HepG2 (cell line): ENCODE data around the gene DUSP15. TPM values are rescaled to one million over a fixed set of nuclear protein-coding genes. Genes with fewer than 3 reads are reported as not detected.

Experiments
- ATAC-seq: fragments of 200-7000 bp; cut with Tn5 transposase; 3 replicates; pipeline ENCODE4 v1.9.1; 2020; ENCODE audit warnings: mild to moderate bottlenecking, moderate library complexity
- BruUV-seq: library from RNA; stranded (reverse); fragments of 400-500 nt; replicated peaks from 2 replicates; lab custom pipeline; 2021; lab: Mats Ljungman, UMichigan
- CTCF ChIA-PET: fragments of 300-600 bp; formaldehyde crosslinking; extraction: SDS; loops from one replicate; lab custom pipeline; 2021; ENCODE audit warnings: low total read pairs, inconsistent platforms, low intra/inter-chr PET ratio; lab: Yijun Ruan, JAX
- POLR2A ChIA-PET: fragments of 350-600 bp; sonication (Branson Sonifier 250); formaldehyde crosslinking; loops from one replicate; lab custom pipeline; 2020; ENCODE audit warnings: antibody characterized with exemption, inconsistent platforms; lab: Yijun Ruan, JAX
- DNase-seq: peaks from one replicate; pipeline ENCODE4 v3.0.0-alpha.2; 2015; ENCODE audit warnings: low spot score
- FAIRE-seq: peaks from 3 replicates; lab custom pipeline; 2011; peaks lifted over from hg19 to GRCh38; lab: Jason Lieb, UNC
- H2AFZ ChIP-seq: one replicate; pipeline ENCODE4 v1.6.1; 2011; ENCODE audit warnings: low read length, inconsistent platforms
- H3K27ac ChIP-seq: fragments of 300-600 bp; 3 replicates; pipeline ENCODE4 v1.8.0; 2011; ENCODE audit warnings: mixed run types, mild to moderate bottlenecking, mixed read lengths, low read length, inconsistent platforms; ENCODE audit not compliant: insufficient read depth; ENCODE audit errors: extremely low read length
- H3K27me3 ChIP-seq, 2 experiments: fragments of 200-600 bp in 1 of 2; 2 replicates in 1 of 2; 3 replicates in 1 of 2; pipeline versions ENCODE4 v1.6.0 to v1.8.0; 2011; ENCODE audit warnings: low read length in 2 of 2, mild to moderate bottlenecking in 2 of 2, moderate library complexity in 2 of 2, inconsistent platforms in 1 of 2; ENCODE audit not compliant: insufficient read depth in 2 of 2, control insufficient read depth in 1 of 2
- H3K36me3 ChIP-seq, 2 experiments: fragments of 200-600 bp in 1 of 2; replicated peaks in 1 of 2; 2 replicates in 1 of 2; 3 replicates in 1 of 2; pipeline versions ENCODE4 v1.5.1 to v1.8.0; 2011; ENCODE audit warnings: low read length in 2 of 2, inconsistent platforms in 1 of 2; ENCODE audit not compliant: insufficient read depth in 2 of 2, control insufficient read depth in 1 of 2
- H3K4me1 ChIP-seq: 2 replicates; pipeline ENCODE4 v1.5.1; 2012; ENCODE audit warnings: low read length, inconsistent platforms; ENCODE audit not compliant: insufficient read depth
- H3K4me2 ChIP-seq: 2 replicates; pipeline ENCODE4 v1.6.0; 2011; ENCODE audit warnings: low read depth, low read length, inconsistent platforms
- H3K4me3 ChIP-seq, 3 experiments: fragments of 200-600 bp in 1 of 3; sonication (generic), shearing (Covaris generic) in 1 of 3; replicated peaks in 1 of 3; 2 replicates each; pipeline ENCODE4 v1.5.1; 2011 to 2016; ENCODE audit warnings: low read length in 3 of 3, inconsistent platforms in 2 of 3, low read depth in 2 of 3, mild to moderate bottlenecking in 2 of 3, control low read depth in 1 of 3, mixed read lengths in 1 of 3; ENCODE audit not compliant: insufficient read depth in 1 of 3
- H3K79me2 ChIP-seq: one replicate; pipeline ENCODE4 v1.6.1; 2011; ENCODE audit warnings: low read length, inconsistent platforms; ENCODE audit not compliant: insufficient read depth
- H3K9ac ChIP-seq: 2 replicates; pipeline ENCODE4 v1.6.0; 2011; ENCODE audit warnings: mild to moderate bottlenecking, low read depth, low read length, inconsistent platforms; ENCODE audit not compliant: insufficient read depth
- H3K9me3 ChIP-seq: 2 replicates; pipeline ENCODE4 v1.5.1; 2012; ENCODE audit warnings: mild to moderate bottlenecking, low read length
- H4K20me1 ChIP-seq: 2 replicates; pipeline ENCODE4 v1.6.0; 2011; ENCODE audit warnings: inconsistent platforms, mild to moderate bottlenecking, low read length, moderate library complexity; ENCODE audit not compliant: insufficient read depth
- ATF7 ChIP-seq, 2 experiments: fragments of 450-650 bp in 1 of 2; sonication (generic) in 1 of 2; formaldehyde crosslinking in 1 of 2; IDR thresholded peaks; 2 replicates each; pipeline versions ENCODE4 v1.4.0 to v1.6.1; 2016 to 2020; ENCODE audit warnings: antibody characterized with exemption in 1 of 2, mild to moderate bottlenecking in 1 of 2, missing genetic modification reagents in 1 of 2
- CREB1 ChIP-seq, 2 experiments: fragments of 450-650 bp in 1 of 2; IDR thresholded peaks; 2 replicates each; pipeline ENCODE4 v1.6.1; 2016 to 2017; ENCODE audit warnings: control low read depth in 1 of 2, mild to moderate bottlenecking in 1 of 2, missing compliant biosample characterization in 1 of 2, missing genetic modification characterization in 1 of 2
- FOXA3 ChIP-seq: IDR thresholded peaks from 2 replicates; pipeline ENCODE4 v1.6.1; 2016; ENCODE audit warnings: missing genetic modification reagents, missing compliant biosample characterization
- IRF9 ChIP-seq: sonication (generic); formaldehyde crosslinking; IDR thresholded peaks from 2 replicates; pipeline ENCODE4 v1.8.0; 2022; ENCODE audit warnings: missing genetic modification reagents, mild to moderate bottlenecking, borderline replicate concordance
- PAF1 ChIP-seq: IDR thresholded peaks from 2 replicates; pipeline ENCODE4 v1.6.1; 2016; ENCODE audit warnings: missing genetic modification reagents, missing compliant biosample characterization
- REST ChIP-seq, 2 experiments: IDR thresholded peaks; 2 replicates each; pipeline ENCODE4 v1.6.1; 2011 to 2012; ENCODE audit warnings: low read length in 2 of 2, borderline replicate concordance in 1 of 2, low read depth in 1 of 2, mild to moderate bottlenecking in 1 of 2, moderate library complexity in 1 of 2
- RNF2 ChIP-seq: fragments of 450-650 bp; conservative IDR thresholded peaks from 2 replicates; pipeline ENCODE4 v1.6.1; 2016; ENCODE audit warnings: low read depth
- ZNF143 ChIP-seq: sonication (generic); formaldehyde crosslinking; IDR thresholded peaks from 2 replicates; pipeline ENCODE4 v1.4.0; 2020; ENCODE audit warnings: missing genetic modification reagents
- ZNF550 ChIP-seq: sonication (generic); formaldehyde crosslinking; IDR thresholded peaks from 2 replicates; pipeline ENCODE4 v1.4.0; 2020; ENCODE audit warnings: mild to moderate bottlenecking, missing genetic modification reagents, borderline replicate concordance
- ZNF672 ChIP-seq: sonication (generic); formaldehyde crosslinking; IDR thresholded peaks from 2 replicates; pipeline ENCODE4 v1.8.1; 2022; ENCODE audit warnings: missing genetic modification reagents
- ZNF678 ChIP-seq: sonication (generic); formaldehyde crosslinking; IDR thresholded peaks from 2 replicates; pipeline ENCODE4 v1.4.0; 2020; ENCODE audit warnings: mild to moderate bottlenecking, missing genetic modification reagents
- ZNF703 ChIP-seq: sonication (generic); formaldehyde crosslinking; IDR thresholded peaks from 2 replicates; pipeline ENCODE4 v1.5.1; 2020; ENCODE audit warnings: missing genetic modification reagents, mild to moderate bottlenecking, moderate library complexity, borderline replicate concordance
- ZNF709 ChIP-seq: sonication (generic); formaldehyde crosslinking; IDR thresholded peaks from 2 replicates; pipeline ENCODE4 v1.5.0; 2020; ENCODE audit warnings: mild to moderate bottlenecking, missing genetic modification reagents
- WGBS: methylation state at CpG from one replicate; pipeline ENCODE4 v1.1.6; 2017; ENCODE audit warnings: low lambda C conversion rate; 5-methylcytosine and 5-hydroxymethylcytosine counted together
- in situ Hi-C: cut with HindIII; loops from 2 replicates; pipeline ENCODE4 v1.10.0; 2017; ENCODE audit warnings: low pct_unique_long_range_greater_than_20kb; ENCODE audit not compliant: extremely low pct_ligation_motif_present
- intact Hi-C: fragments of 100-400 bp; cut with micrococcal nuclease; formaldehyde crosslinking; loops from one replicate; pipeline ENCODE4 v1.10.0; 2022; ENCODE audit not compliant: unreplicated experiment
- polyA plus RNA-seq, 8 experiments: library from polyadenylated mRNA; depleted of rRNA in 3 of 8; stranded (reverse) in 7 of 8; unstranded in 1 of 8; fragments of >200 nt; fragmentation: Illumina TruSeq in 4 of 8; extraction: Trizol in 4 of 8; gene quantifications; 2 replicates each; pipeline versions ENCODE4 v1.2.1 to v1.2.3, GENCODE V29; 2011 to 2016; ENCODE audit warnings: low read depth in 4 of 8, missing spikeins in 1 of 8, mixed read lengths in 1 of 8; ENCODE audit not compliant: insufficient read depth in 1 of 8
- total RNA-seq, 5 experiments: library from RNA; depleted of rRNA; stranded (reverse); fragments of >200 nt; fragmentation: Illumina TruSeq; extraction: Trizol; gene quantifications; 2 replicates each; pipeline ENCODE4 v1.2.3, GENCODE V29; 2016; ENCODE audit warnings: low read depth in 1 of 5

Gene DUSP15
- total and polyA plus RNA-seq, 2 of the 13 experiments (the other 11 are each of a cell fraction or from before 2014, with no cell fraction given), result 0.17 to 0.93 TPM

GRCh38 chr20:31811796-31812728, 58.3 kb downstream of the DUSP15 start:
- BruUV-seq, result no TSS peak
- CTCF ChIA-PET, result no interaction called here

GRCh38 chr20:31811198-31811597, 59.1 kb downstream of the DUSP15 start:
- BruUV-seq, result no TSS peak
- TF ChIP-seq RNF2, result no peak
- no peak for TF ChIP-seq PAF1 (CRISPR knock-in tag)
- TF ChIP-seq ZNF550 (CRISPR knock-in tag), result no peak
- no peak for TF ChIP-seq ZNF678
- TF ChIP-seq IRF9 (CRISPR knock-in tag), result no peak
- TF ChIP-seq ZNF703, result no peak
- TF ChIP-seq CREB1 (IDR thresholded peaks at IDR 0.05), result no peak
- TF ChIP-seq CREB1 (CRISPR knock-in tag; IDR thresholded peaks at IDR 0.05), result no peak
- TF ChIP-seq FOXA3 (CRISPR knock-in tag), result no peak
- TF ChIP-seq REST (IDR thresholded peaks at IDR 0.05; ENCODE audit: borderline replicate concordance in 1 of 2, low read depth in 1 of 2, low read length in 2 of 2), result no peak

More at GRCh38 chr20:31811796-31812728, 58.3 kb downstream of the DUSP15 start:
- POLR2A ChIA-PET, result no interaction called here
- DNase-seq (no peak), ATAC-seq (no peak), FAIRE-seq (peak; percentile 30)
- H3K27me3 ChIP-seq, result no peaks in the 10 kb centered on the region
- 0 out of 2 replicates have a peak, but pooled peaks have one; percentile 15 for TF ChIP-seq ZNF143
- no peak for TF ChIP-seq ZNF672 (CRISPR knock-in tag)
- TF ChIP-seq ZNF709, result no peak
- peak; percentile 92 for TF ChIP-seq ATF7 (IDR thresholded peaks at IDR 0.05)
- TF ChIP-seq ATF7 (CRISPR knock-in tag; IDR thresholded peaks at IDR 0.05), result no peak
- TF ChIP-seq CREB1 (IDR thresholded peaks at IDR 0.05), result peak; percentile 90
- no peak for TF ChIP-seq CREB1 (CRISPR knock-in tag; IDR thresholded peaks at IDR 0.05)
- no peak overlapping the region for H2AFZ ChIP-seq
- no peaks in the 10 kb centered on the region for H4K20me1 ChIP-seq
- H3K9ac ChIP-seq, result no peak overlapping the region
- no peak overlapping the region for H3K4me2 ChIP-seq
- no peak overlapping the region for H3K4me3 ChIP-seq
- no peaks in the 10 kb centered on the region for H3K9me3 ChIP-seq
- 54% methylated on average over 15 of the region's 15 CpGs for WGBS
- in situ Hi-C loops (no loop called here), intact Hi-C loops (no loop called here)
- H3K4me1 ChIP-seq, result no peaks in the 10 kb centered on the region
- no peaks in the 10 kb centered on the region for H3K36me3 ChIP-seq
- H3K79me2 ChIP-seq, result no peaks in the 10 kb centered on the region
- no peak overlapping the region for H3K27ac ChIP-seq

More at GRCh38 chr20:31811198-31811597, 59.1 kb downstream of the DUSP15 start:
- ATAC-seq (no peak), FAIRE-seq (no peak), DNase-seq (no peak)
- ChIA-PET POLR2A (no interaction called here), CTCF (no interaction called here)
- Histone ChIP-seq H3K27me3 (no peaks in the 10 kb centered on the region), H2AFZ (no peak overlapping the region), H3K4me3 (no peak overlapping the region), H3K4me2 (no peak overlapping the region), H3K9ac (no peak overlapping the region), H3K36me3 (no peaks in the 10 kb centered on the region), H3K4me1 (no peaks in the 10 kb centered on the region), H4K20me1 (no peaks in the 10 kb centered on the region), H3K9me3 (no peaks in the 10 kb centered on the region), H3K79me2 (no peaks in the 10 kb centered on the region), H3K27ac (no peak overlapping the region)
- in situ Hi-C loops, result no loop called here
- 72% methylated on average over 4 of the region's 4 CpGs for WGBS
- intact Hi-C loops, result no loop called here
